Gastroesophageal sphincter (tissue), 3 donors: ENCODE results near the gene RTN4RL1.

ENCODE experiments used
- EP300 ChIP-seq: sonication (generic); formaldehyde crosslinking; IDR thresholded peaks from one replicate; pipeline ENCODE4 v1.6.1; 2017; ENCODE audit warnings: antibody characterized with exemption, mild to moderate bottlenecking
- POLR2A ChIP-seq, 2 donors: fragments of 450-650 bp; IDR thresholded peaks; one replicate each; pipeline ENCODE4 v1.6.1; 2017; ENCODE audit warnings: antibody characterized with exemption in 2 of 2, mild to moderate bottlenecking in 2 of 2, moderate library complexity in 1 of 2
- POLR2AphosphoS5 ChIP-seq: sonication (generic); formaldehyde crosslinking; IDR thresholded peaks from one replicate; pipeline ENCODE4 v1.6.1; 2017; ENCODE audit warnings: antibody characterized with exemption
- TF ChIP-seq, protein P1 (sequence below), 4 experiments: fragments of 200-600 bp in 2 of 4; fragments of 450-650 bp in 2 of 4; sonication (generic) in 1 of 4; IDR thresholded peaks; one replicate each; pipeline ENCODE4 v1.5.1; 2017 to 2019; ENCODE audit warnings: antibody characterized with exemption in 4 of 4, mild to moderate bottlenecking in 2 of 4, moderate library complexity in 2 of 4

DNA sequence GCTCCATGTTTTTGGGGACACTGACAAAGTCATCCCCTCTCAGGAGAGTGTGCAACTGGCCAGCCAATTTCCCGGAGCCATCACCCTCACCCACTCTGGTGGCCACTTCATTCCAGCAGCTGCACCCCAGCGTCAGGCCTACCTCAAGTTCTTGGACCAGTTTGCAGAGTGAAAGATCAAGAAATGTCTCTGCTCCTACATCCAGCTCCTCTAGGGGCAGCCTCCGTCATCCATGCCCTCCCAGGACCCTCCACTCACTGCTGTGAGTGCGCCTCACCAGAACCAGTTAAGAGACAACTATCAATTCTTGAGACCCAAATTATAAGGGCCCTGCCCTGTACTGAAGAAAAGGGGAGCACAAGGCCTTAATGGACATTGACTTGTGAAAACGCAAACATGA lies 17.8 kb upstream of the RTN4RL1 start:
- TF ChIP-seq, protein P1, sequence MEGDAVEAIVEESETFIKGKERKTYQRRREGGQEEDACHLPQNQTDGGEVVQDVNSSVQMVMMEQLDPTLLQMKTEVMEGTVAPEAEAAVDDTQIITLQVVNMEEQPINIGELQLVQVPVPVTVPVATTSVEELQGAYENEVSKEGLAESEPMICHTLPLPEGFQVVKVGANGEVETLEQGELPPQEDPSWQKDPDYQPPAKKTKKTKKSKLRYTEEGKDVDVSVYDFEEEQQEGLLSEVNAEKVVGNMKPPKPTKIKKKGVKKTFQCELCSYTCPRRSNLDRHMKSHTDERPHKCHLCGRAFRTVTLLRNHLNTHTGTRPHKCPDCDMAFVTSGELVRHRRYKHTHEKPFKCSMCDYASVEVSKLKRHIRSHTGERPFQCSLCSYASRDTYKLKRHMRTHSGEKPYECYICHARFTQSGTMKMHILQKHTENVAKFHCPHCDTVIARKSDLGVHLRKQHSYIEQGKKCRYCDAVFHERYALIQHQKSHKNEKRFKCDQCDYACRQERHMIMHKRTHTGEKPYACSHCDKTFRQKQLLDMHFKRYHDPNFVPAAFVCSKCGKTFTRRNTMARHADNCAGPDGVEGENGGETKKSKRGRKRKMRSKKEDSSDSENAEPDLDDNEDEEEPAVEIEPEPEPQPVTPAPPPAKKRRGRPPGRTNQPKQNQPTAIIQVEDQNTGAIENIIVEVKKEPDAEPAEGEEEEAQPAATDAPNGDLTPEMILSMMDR (IDR thresholded peaks at IDR 0.05) = no peak
- no peak for TF ChIP-seq POLR2AphosphoS5
- no peak for TF ChIP-seq POLR2A (IDR thresholded peaks at IDR 0.05)
- no peak for TF ChIP-seq EP300
